NT2/D1 (cell line): Measurements from ENCODE around the gene KBTBD7.

ENCODE experiments used
- SUZ12 ChIP-seq: IDR thresholded peaks from 2 replicates; pipeline ENCODE4 v1.6.1; 2011; ENCODE audit not compliant: insufficient read length, insufficient read depth; ENCODE audit errors: extremely low read depth
- YY1 ChIP-seq: IDR thresholded peaks from 2 replicates; pipeline ENCODE4 v1.6.1; 2011; ENCODE audit not compliant: insufficient read length, insufficient read depth
- ZNF274 ChIP-seq: IDR thresholded peaks from 2 replicates; pipeline ENCODE4 v1.6.1; 2011; ENCODE audit warnings: mild to moderate bottlenecking, low read depth, low read length

DNA sequence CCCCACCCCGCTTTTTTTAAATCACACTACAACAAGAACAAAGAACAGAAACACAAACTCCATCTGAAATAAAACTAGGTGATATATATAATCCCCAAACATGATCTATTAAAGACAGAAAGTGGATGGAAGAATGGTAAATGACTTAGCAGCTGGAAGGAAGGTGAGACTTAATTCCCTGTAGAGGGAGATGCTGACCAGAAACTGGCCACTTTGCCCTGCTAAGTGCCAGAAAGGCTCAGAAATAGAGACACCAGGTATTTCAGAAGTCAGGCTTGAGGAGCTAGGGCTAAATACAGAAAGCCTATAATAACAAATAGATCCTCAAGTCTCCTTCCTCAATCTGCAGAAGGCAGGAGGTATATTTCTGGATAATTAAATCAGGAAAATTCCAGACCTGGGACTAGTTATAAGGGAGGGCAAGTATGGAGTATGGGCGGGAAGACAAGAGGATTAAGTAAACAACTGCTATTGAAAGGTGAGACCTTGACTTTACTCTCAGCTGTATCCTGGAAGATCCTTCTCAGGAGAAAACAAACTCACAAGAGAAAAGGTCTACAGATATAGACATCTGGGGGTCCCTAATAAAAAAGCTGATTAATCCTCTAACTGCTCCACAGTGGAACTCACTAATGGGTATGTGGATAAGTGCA, 36.8 kb upstream of the KBTBD7 start:
- no peak for TF ChIP-seq ZNF274
- TF ChIP-seq SUZ12: no peak
- TF ChIP-seq YY1: no peak
